Erythroblast (primary cell): ENCODE results near the gene TTI1.

ENCODE experiments used
- GATA1 ChIP-seq: IDR thresholded peaks from 2 replicates; pipeline ENCODE4 v1.6.1; 2011; ENCODE audit warnings: low read depth, mild to moderate bottlenecking, control low read depth, low read length, moderate library complexity
- POLR2A ChIP-seq: IDR thresholded peaks from 2 replicates; pipeline ENCODE4 v1.6.1; 2011; ENCODE audit warnings: mild to moderate bottlenecking, low read length

DNA sequence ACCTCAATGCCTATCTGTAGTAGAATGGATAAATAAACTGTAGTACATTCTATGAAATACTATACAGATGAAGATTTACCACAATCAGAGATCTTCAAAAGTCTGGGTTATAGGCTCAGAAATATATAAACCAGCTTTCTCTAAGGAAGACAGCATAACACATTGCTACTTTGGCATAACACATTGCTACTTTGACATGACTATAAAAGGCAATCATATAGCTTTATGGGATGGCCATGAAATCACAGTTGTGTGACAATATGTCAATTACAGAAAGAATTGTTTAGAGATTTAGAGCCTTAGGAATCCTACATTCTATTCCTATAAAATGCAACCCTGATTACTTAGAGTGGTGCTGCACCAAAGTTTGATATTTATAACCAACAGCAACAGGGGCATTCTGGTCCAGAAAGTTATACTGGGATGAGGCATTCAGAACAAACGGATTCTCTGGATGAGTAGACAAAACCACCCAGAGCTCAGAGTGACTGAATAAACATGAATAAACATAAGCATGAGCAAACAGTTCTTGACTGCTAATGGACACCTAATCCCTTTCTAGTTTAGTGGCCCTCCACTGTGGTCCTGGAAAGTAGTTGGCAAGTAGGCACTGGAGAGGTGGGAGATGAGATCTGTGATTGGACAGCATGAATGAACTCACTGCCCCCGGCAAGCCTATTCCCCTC is 12.0 kb downstream of the TTI1 start:
- TF ChIP-seq POLR2A (no peak), GATA1 (no peak)
